ENCODE measurements around the gene NFYA. TPM values are rescaled to one million over a fixed set of nuclear protein-coding genes. Genes with fewer than 3 reads are reported as not detected.

Gene NFYA
- polyA plus RNA-seq, 4 donors = 45.6 to 53.7 (median 49.4) TPM

DNA sequence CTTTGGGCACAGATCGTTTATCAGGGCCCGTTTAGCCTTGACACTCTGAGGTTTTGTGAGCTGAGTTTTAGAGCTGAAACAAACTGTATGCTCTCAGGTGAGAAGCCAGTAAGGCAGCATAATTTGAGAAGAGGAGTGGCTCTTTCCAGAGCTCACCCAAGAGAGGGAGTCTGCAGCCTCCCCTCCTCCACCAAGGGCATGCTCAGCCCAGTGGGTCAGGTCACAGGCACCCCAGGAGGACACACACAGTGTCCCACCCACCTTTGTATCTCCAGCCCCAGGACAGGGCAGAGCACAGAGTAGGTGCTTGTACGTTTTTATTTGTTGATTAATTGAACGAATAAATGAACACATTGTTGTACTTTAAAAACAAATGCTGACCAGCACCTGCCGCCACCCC lies 27.1 kb upstream of the NFYA start:
- no peak for DNase-seq (ENCODE audit: low read depth in 4 of 4, low spot score in 2 of 4)

DNA sequence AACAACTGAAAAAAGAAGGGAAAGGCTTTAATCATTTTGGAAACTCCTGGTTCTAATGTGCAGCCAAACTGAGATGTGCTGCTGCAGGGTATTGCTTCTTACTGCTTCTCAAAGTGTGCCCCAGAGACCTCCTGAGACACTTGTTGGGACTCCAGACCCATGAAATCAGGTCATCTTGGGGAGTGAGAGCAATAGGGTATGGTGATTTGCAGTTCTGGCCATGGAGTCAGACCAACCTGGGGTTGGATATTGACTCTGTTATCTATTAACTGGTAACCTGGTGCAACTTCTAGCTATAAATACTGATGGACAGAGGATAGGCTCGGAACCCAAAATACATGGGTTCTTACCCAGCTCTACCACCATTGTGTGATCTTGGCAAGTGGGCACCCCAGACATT lies 26.7 kb upstream of the NFYA start:
- DNase-seq (ENCODE audit: low read depth in 4 of 4, low spot score in 2 of 4) = no peak

DNA sequence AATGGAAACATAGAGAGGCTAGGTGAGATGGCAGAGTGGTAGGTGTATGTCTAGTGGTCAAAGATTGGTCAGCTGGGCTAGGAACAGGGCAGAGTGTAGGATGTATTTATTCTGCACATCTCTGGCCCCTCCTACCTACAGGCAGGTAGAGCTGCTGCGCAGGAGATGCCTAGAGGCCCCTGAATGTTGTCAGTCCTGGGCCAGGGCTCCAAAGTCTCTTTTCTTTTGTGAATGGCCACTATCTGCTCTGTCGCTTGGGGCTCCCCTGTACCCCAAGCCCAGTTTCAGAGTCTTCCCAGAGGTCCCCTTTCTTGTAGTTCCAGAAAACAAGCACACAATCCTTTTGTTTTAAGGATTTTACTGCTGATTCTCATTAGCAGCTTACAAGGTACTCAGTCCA lies 25.5 kb upstream of the NFYA start:
- no peak for DNase-seq (ENCODE audit: low read depth in 4 of 4, low spot score in 2 of 4)

DNA sequence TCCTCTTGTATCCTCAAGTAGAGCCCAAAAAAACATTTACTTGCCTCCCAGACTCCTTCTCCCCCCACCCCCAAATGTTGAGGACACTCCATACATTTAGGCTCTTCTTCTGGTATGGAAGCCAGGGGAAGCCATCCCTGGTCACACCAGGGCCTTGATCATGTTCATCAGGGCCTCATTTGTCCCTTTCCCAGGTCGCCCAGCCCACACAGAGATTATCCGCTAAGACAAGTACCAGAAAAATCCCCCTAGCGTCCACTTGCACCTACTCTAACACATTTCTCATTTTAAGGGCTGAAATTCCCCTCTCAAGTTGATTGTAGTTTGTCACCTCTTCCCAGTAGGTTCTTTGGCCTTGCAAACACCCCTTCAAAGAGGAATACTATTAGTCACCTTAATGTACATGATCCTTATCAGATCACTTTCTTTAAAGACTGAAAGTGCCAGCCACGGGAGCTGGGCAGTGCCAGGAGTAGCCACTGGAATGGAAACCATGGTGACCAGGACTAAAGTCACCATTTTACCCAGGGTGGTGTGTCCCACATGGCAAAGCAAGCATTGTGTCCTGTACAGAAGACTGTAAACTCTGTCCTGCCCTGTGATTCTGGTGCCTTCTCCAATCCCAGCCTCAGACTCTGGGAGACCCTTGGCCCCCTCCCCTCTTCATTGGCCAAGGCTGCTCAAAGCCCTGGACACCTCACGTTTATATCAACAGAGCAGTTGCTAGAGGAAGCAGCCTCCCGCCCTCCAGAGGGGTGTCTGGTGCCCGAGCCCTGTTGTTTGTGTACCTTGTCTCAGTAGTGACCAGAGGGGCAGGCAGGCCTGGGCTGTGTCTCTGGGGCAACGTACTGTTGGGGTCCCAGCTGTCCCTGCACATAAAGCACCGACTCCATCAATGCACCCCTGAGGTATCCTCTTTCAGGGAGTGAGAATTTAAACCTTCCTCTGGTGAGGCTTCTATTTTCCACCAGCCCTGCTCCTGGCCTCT lies 24.7 kb upstream of the NFYA start:
- DNase-seq (ENCODE audit: low read depth in 4 of 4, low spot score in 2 of 4) = no peak

DNA sequence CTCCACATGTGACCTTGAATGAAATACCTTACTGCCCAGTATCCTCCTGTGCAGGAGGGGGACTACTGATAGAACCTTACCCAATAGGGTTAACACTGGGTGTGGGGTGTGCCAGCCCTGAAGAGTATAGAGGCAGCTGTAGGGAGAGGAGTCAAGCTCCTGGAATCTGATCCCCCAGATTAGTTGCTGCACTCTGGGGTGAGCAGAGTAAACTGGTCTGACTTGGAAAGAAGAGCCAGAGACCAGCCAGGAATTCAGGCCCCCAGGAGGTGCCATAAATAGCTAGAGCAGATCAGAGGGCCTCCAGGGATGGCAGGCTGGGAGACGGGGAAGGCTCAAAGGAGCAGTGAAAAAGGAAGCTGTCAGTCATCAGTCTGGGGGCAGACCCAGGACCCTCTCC lies 23.3 kb upstream of the NFYA start:
- no peak for DNase-seq (ENCODE audit: low read depth in 4 of 4, low spot score in 2 of 4)

DNA sequence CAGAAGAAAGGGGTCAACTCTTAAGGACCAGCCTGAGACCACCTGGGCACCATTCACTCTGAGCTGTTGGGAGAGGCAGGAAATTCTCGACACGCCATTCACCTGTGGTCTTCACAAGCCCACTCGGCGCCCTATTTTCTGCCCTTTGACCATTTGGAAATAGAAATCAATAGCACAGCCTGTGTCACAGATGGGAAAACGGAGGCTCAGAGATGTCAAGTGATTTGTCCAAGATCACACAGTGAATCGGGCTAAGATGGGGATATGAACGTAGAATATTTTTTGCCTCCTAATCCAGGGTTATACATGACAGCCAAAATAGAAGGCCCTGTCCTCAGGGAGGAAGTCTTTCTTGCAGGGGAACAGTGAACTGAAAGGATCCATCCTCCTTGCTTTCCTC lies 22.8 kb upstream of the NFYA start:
- no peak for DNase-seq (ENCODE audit: low read depth in 4 of 4, low spot score in 2 of 4)

DNA sequence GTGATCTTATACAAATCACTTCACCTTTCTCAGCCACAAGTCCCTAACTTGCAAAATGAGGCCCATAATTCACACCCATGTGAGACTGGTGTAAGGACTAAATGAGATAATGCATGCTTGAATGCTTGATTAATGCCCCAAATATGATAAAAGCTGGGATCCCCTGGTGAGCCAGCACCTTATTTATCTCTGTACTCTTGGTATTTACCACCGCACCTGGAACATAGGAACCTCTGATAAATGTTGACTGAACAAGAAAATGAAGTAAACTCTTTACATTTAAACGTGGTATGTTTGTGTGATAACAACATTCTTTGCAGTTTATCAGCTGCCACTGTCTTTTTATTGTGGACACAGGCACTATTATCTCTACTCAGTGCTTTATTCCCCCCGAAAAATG lies 22.2 kb upstream of the NFYA start:
- DNase-seq (ENCODE audit: low read depth in 4 of 4, low spot score in 2 of 4) = no peak

DNA sequence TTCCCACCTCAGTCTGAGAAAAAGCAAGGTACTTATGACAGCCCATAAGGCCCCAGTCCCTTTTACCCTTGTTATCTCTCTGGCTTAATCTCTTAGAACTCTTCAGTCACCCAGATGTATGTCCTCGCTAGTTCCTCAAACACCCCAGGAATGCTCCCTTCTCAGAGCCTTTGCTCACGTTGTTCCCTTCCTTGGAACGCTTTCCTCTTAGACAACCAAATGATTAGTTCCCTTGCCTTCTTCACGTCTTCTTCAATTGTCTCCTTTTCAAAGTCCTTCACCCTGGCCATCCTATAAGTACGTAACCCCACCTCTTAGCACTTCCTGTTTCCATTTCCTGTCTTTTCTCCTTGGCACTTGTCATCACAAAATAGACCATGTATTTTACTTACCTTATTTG lies 20.9 kb upstream of the NFYA start:
- no peak for DNase-seq (ENCODE audit: low read depth in 4 of 4, low spot score in 2 of 4)

DNA sequence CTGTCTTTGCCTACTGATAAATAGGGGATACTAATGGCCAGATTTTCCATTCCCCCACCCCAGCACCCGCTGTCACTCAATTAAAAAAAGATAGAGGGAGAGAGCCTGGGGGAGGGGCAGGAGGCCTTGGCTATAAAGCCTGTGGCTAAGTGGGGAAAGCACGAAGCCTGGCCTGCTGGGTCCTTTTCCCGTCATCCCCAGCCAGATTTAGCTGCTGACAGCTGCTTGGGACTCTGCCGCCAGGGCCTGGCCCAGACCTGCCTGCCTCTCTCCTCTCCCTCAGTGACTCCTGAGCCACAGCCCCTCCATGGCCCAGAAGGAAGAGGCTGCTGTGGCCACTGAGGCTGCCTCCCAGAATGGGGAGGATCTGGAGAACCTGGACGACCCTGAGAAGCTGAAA lies 19.7 kb upstream of the NFYA start, which contains the start of gene APOBEC2:
Gene APOBEC2, plus strand, starts transcription at position 162 of the 400 bp plus-strand sequence. Its CDS starts 146 bp downstream, at position 308.
- DNase-seq (ENCODE audit: low read depth in 4 of 4, low spot score in 2 of 4) = no peak

DNA sequence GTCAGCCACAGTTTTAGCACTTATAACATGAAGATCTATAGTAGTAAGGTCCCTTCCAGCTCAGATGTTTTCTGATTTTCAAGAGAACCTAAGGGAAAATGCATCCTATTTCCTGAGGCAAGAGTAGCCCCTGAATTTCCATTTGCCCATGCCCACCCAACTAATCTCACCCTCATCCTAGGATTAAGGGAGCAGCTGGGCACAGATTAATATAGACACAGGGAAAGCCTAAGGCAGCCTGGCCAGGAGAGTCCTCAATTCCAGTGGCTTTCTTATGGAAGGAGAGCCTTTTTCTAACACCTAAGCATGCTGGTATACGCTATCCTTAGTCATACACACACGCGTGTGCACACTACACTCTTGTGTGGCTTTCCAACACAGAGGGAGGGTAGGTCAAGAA lies 18.3 kb upstream of the NFYA start:
- DNase-seq (ENCODE audit: low read depth in 4 of 4, low spot score in 2 of 4) = no peak

DNA sequence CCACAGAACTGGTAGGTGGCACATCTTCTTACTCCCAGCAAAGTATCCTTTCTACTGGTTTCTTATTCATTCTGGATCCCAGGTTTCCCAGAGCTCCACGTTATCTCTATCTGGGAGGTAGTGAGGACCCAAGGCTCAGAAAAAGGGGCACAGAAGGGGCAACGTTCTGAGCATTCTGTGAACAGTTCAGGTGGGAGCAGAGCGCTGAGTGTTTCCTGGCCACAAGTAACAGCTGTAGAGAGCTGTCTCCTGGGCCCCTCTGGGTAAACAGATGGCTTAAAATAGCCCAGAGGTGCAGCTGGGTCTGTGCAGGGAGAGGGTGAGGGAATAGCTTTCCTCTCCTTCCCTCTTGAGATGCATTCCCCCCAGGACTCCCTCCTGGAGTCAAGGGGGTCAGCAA lies 17.6 kb upstream of the NFYA start:
- DNase-seq (ENCODE audit: low read depth in 4 of 4, low spot score in 2 of 4) = no peak

DNA sequence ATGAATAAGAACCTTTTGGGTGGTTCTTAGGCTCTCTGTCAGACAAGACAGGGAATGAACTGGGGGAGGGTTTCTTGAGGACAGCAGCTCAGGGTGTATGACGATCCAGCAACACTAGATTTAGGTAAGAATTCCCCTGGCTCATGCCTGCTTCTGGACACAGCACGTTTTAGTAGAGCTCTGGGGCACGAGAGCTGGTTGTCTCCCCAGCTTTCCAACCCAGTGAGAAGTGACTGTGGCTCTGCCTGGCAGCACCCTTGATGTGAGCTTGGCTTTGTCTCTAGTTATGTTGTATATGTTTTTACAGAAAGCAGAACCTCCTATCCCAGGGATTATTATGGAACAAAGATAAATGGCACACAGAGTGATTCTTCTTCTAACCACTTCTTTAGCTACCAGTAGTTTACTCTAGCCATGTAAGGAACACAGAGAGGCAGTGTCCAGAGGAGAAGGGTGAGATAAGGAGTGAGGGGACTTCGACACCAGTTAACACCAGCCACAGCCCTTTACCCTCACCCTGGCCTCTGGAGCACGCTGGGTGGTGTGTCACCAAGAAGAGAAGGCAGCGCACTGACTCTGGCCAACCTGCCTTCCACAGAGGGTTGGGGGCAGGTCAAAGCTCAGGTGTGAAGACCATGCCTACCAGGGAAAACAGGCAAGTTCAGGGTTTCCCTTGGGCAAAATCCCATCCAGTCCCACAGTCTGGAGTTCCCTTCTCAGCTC lies 15.8 kb upstream of the NFYA start:
- no peak for DNase-seq (ENCODE audit: low read depth in 4 of 4, low spot score in 2 of 4)

DNA sequence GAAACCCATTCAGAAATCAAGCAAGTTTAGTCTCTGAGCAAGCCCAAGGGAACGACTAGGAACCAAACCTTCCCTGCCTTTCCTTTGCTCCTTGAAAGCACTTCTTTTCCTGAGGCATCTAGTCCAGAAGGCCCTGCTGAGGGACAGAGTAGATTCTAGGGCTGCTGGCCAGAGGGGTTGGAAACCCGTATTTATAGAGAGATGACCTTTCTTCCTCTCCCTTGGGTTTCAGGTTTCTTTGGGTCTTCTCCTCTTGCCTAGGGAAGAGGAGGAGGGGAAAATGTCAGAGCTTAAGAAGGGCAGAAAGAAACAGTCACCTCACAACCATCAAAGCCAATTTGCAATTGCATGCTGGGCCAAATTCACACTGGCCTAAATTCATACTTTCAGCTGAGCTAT lies 14.0 kb upstream of the NFYA start:
- DNase-seq (ENCODE audit: low read depth in 4 of 4, low spot score in 2 of 4) = no peak

DNA sequence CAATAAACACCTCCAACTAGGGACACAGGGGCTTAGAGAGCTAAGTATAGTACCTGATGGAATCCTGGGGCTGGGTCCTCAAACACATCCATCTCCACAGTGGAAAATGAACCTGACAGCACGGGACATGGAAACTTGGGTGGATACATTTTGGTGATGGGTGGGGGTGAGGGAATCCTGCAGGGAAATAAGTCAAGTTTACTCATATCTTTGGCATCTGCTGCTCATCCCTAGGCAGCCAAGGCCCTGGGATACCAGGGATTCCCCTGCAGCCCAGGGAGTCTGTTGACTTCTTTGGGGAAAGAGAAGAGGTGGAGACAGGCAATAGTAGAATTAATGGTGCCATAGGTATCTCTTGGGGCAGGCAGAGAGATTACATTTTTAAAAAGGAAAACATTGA lies 13.2 kb upstream of the NFYA start:
- DNase-seq (ENCODE audit: low read depth in 4 of 4, low spot score in 2 of 4) = no peak

DNA sequence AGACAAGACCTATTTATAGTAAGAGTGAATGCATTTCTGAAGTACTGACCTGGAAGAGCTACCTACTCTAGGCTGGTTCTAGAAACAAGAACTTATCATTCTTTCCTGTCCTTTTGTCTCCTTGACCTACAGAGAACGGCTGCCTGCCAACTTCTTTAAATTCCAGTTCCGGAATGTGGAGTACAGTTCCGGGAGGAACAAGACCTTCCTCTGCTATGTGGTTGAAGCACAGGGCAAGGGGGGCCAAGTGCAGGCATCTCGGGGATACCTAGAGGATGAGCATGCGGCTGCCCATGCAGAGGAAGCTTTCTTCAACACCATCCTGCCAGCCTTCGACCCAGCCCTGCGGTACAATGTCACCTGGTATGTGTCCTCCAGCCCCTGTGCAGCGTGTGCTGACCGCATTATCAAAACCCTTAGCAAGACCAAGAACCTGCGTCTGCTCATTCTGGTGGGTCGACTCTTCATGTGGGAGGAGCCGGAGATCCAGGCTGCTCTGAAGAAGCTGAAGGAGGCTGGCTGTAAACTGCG lies 11.5 kb upstream of the NFYA start:
- DNase-seq (ENCODE audit: low read depth in 4 of 4, low spot score in 2 of 4) = no peak

DNA sequence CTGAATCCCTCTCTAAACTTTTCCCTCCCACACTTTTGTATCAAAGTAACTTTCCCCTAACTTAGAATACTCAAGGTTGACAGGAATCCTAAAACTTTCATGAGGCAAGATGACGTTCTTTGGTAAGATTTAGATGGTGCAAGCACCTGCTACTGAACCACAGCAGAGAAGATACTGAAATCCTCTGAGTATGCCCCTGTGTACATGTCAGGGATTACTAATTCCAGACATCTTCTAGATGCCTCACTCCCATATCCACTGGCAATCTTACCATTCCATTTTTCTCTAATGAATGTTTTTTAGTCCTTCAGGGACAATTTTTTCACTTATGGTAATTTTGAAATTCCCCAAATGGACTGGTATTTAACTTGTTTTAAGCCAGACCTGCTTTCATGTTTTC lies 10.7 kb upstream of the NFYA start:
- no peak for DNase-seq (ENCODE audit: low read depth in 4 of 4, low spot score in 2 of 4)

DNA sequence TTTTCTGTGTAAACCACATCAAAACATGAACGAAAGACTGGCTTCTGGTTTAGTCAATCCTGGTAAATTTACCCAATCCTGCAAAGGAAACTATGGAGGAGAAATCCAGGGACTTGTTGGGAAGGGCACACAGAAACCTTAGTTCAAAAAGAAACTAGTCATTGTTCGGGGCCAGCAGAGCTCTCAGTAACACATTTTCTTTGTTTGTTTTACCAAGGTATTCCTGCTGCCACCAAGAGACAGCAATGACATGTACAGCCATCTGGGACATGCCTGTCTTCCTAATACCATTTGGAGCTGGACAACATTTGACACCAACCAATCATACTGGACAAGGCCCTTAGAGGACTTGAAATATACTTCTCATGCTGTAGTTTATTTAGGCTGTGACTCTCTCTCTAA lies 8.9 kb upstream of the NFYA start:
- DNase-seq (ENCODE audit: low read depth in 4 of 4, low spot score in 2 of 4) = no peak

DNA sequence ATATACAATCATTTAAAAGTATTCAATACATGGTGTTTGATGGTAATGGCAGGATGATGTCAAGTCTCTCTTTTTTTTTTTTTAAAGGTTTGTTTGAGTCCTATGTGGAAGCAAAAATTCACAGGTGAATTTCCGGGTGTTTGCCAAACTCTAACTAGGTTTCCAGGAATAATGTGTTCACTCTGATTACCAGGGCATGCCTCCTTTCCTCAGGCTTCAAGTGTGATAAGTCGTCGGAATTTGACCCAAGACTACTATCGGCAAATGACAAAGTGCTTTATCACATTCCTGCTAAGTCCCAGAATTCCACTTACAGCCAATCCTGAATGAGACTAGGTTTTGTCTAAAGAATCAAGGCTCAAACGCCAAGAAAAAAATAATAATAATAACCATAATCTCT lies 7.9 kb upstream of the NFYA start:
- DNase-seq (ENCODE audit: low read depth in 4 of 4, low spot score in 2 of 4) = no peak

DNA sequence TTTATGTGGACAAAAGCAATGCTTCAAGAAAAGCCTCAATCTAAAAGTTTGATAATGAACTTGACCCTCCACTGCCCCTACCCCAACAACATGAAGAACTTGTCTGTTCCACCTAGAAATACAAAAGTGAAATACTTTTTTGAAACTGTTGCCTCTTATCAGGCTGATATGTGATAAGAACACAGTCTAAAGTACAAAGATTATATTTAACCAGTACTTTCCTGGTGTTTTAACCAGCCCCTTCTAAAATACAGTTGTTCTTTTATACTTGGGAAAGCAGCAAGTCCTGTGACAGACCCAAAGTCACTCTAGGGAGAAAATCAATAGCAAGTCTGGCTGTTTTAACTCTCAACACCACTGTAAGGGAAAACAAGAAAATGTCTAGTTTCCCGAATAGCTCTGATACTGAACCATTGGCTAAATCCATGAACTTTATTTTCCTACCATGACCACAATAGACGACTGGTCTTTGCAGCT lies 7.2 kb upstream of the NFYA start:
- DNase-seq (ENCODE audit: low read depth in 4 of 4, low spot score in 2 of 4) = no peak

DNA sequence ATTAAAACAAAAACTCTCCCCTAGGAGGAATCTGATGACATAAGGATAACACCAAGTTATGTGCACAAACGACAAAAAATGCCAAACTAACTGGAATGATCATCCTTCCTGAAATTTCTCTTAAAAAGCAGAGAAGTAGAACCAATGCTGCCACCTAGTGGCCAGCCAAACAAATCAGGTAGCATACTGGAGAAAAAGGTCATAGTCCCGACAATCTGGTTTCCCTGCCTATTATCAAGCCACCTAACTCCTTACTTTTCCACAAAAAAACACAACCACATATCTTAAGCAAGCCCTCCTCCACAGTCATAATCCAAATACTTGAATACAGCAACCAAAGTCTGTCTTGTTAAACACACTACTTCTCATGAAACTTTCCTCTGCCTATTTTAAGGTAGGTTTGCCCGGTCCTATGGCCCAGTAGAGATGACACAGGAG lies 5.9 kb upstream of the NFYA start:
- peak in 2 of 4 donors; percentile 62 to 77 for DNase-seq (ENCODE audit: low read depth in 4 of 4, low spot score in 2 of 4)

DNA sequence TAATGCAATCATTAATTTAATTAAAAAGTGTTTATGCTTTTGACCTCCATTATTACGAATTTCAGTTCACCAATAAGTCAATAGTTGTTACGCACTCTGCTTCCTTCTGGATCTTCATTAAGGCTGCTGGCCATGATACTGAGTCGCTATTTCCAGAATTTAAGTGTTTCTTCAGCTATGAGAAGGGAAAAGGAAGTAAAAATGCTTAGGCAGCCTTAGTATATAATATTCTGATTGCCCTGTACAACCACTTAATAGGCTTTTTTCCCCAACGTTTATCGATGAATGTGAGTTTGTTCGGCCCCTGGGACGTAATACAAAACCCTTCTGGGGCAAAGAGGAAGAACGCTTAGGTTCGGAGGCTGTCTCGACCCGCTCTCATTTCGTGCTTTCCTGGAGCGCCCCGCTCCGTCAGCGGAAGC lies 1.3 kb upstream of the NFYA start:
- DNase-seq (ENCODE audit: low read depth in 4 of 4, low spot score in 2 of 4) = peak in 1 of 4 donors; percentile 85
